Chondrocyte (in vitro differentiated cells): ENCODE measurements around the gene VTA1. TPM values are rescaled to one million over a fixed set of nuclear protein-coding genes. Genes with fewer than 3 reads are reported as not detected.

Experiments used
- DNase-seq: peaks from one replicate; pipeline ENCODE4 v3.0.0; 2021; ENCODE audit warnings: mixed read lengths, low spot score
- H3K27ac Mint-ChIP-seq: one replicate; pipeline ENCODE4 v1.8.0; 2021; ENCODE audit warnings: mild to moderate bottlenecking, moderate library complexity, mixed read lengths; ENCODE audit not compliant: unreplicated experiment
- H3K27me3 Mint-ChIP-seq: 2 replicates; pipeline ENCODE4 v1.8.0; 2021; ENCODE audit warnings: low read depth, mixed read lengths
- H3K36me3 Mint-ChIP-seq: 2 replicates; pipeline ENCODE4 v1.8.0; 2021; ENCODE audit warnings: low read depth, mixed read lengths
- H3K4me1 Mint-ChIP-seq: 2 replicates; pipeline ENCODE4 v1.8.0; 2021; ENCODE audit warnings: low read depth, mild to moderate bottlenecking, mixed read lengths
- H3K4me3 Mint-ChIP-seq: one replicate; pipeline ENCODE4 v1.8.0; 2021; ENCODE audit warnings: mild to moderate bottlenecking, moderate library complexity, mixed read lengths; ENCODE audit not compliant: unreplicated experiment
- H3K9me3 Mint-ChIP-seq: 2 replicates; pipeline ENCODE4 v1.8.0; 2021; ENCODE audit warnings: low read depth, mixed read lengths
- CTCF ChIP-seq: fragments of 200-600 bp; sonication (generic); IDR thresholded peaks from 2 replicates; pipeline ENCODE4 v1.5.0; 2021; ENCODE audit warnings: antibody characterized with exemption, mild to moderate bottlenecking, moderate library complexity
- total RNA-seq: library from RNA; stranded (reverse); gene quantifications from 3 replicates; pipeline ENCODE4 v1.2.1, GENCODE V29; 2021

Gene VTA1
- total RNA-seq, 1 donor from 2014 or later: 39.3 TPM

- Mint-ChIP-seq H3K27ac (peak overlapping the region; percentile 2), H3K4me3 (no peak overlapping the region), H3K4me1 (peaks cover 23% of the 10 kb centered on the region), H3K9me3 (no peaks in the 10 kb centered on the region), H3K27me3 (no peaks in the 10 kb centered on the region), H3K36me3 (peaks cover 3% of the 10 kb centered on the region)
- TF ChIP-seq CTCF: no peak
- no peak for DNase-seq
These were observed 15.7 kb downstream of the VTA1 start for GRCh38 chr6:142162780-142163179.

GRCh38 chr6:142165227-142165626 lies 18.2 kb downstream of the VTA1 start:
- no peaks in the 10 kb centered on the region for H3K9me3 Mint-ChIP-seq
- H3K27me3 Mint-ChIP-seq: no peaks in the 10 kb centered on the region
- H3K27ac Mint-ChIP-seq: no peak overlapping the region
- peaks cover 6% of the 10 kb centered on the region for H3K36me3 Mint-ChIP-seq
- no peak for DNase-seq
- H3K4me1 Mint-ChIP-seq: peaks cover 23% of the 10 kb centered on the region
- TF ChIP-seq CTCF: no peak
- no peak overlapping the region for H3K4me3 Mint-ChIP-seq

GRCh38 chr6:142167071-142167470 lies 20.0 kb downstream of the VTA1 start:
- H3K27ac Mint-ChIP-seq: no peak overlapping the region
- H3K4me1 Mint-ChIP-seq: peaks cover 19% of the 10 kb centered on the region
- H3K9me3 Mint-ChIP-seq: no peaks in the 10 kb centered on the region
- no peak for DNase-seq
- no peak overlapping the region for H3K4me3 Mint-ChIP-seq
- no peaks in the 10 kb centered on the region for H3K27me3 Mint-ChIP-seq
- TF ChIP-seq CTCF: no peak
- H3K36me3 Mint-ChIP-seq: peaks cover 6% of the 10 kb centered on the region

GRCh38 chr6:142167486-142167885 lies 20.4 kb downstream of the VTA1 start:
- H3K4me1 Mint-ChIP-seq: peaks cover 14% of the 10 kb centered on the region
- no peaks in the 10 kb centered on the region for H3K27me3 Mint-ChIP-seq
- no peak overlapping the region for H3K4me3 Mint-ChIP-seq
- H3K36me3 Mint-ChIP-seq: peaks cover 7% of the 10 kb centered on the region
- no peak for TF ChIP-seq CTCF
- H3K9me3 Mint-ChIP-seq: no peaks in the 10 kb centered on the region
- DNase-seq: no peak
- no peak overlapping the region for H3K27ac Mint-ChIP-seq

- Mint-ChIP-seq H3K27me3 (no peaks in the 10 kb centered on the region), H3K27ac (no peak overlapping the region), H3K4me3 (no peak overlapping the region), H3K36me3 (peaks cover 21% of the 10 kb centered on the region), H3K4me1 (no peaks in the 10 kb centered on the region), H3K9me3 (no peaks in the 10 kb centered on the region)
- no peak for TF ChIP-seq CTCF
- no peak for DNase-seq
These were observed 24.3 kb downstream of the VTA1 start for GRCh38 chr6:142171351-142171750.
